ENCODE results near the gene UBE2J1.

The UBE2J1 gene

GRCh38 chr6:89372506-89372901, 20.0 kb upstream of the UBE2J1 start:
- no peak for TF ChIP-seq ZNF384 (IDR thresholded peaks at IDR 0.05)
- no peak for TF ChIP-seq FOXK2 (IDR thresholded peaks at IDR 0.05)
- no peak for TF ChIP-seq LEF1 (IDR thresholded peaks at IDR 0.05; ENCODE audit: borderline replicate concordance)
- TF ChIP-seq ELF4 (IDR thresholded peaks at IDR 0.05), result no peak
- no peak for TF ChIP-seq FOXA1 (IDR thresholded peaks at IDR 0.05)
- TF ChIP-seq FOXM1 (IDR thresholded peaks at IDR 0.05; ENCODE audit: borderline replicate concordance), result no peak
- TF ChIP-seq SP1 (IDR thresholded peaks at IDR 0.05), result no peak
- no peak for TF ChIP-seq BHLHE40 (IDR thresholded peaks at IDR 0.05; ENCODE audit: borderline replicate concordance)
- TF ChIP-seq HDGF (IDR thresholded peaks at IDR 0.05; ENCODE audit: borderline replicate concordance), result no peak
- TF ChIP-seq SUZ12 (IDR thresholded peaks at IDR 0.05), result no peak
- no peak for TF ChIP-seq L3MBTL2 (conservative IDR thresholded peaks at IDR 0.05)
- TF ChIP-seq NFRKB (IDR thresholded peaks at IDR 0.05), result no peak
- TF ChIP-seq TARDBP (IDR thresholded peaks at IDR 0.05), result no peak
- TF ChIP-seq ARNT (IDR thresholded peaks at IDR 0.05), result no peak
- TF ChIP-seq PKNOX1 (IDR thresholded peaks at IDR 0.05), result no peak
- no peak for TF ChIP-seq CTBP1 (IDR thresholded peaks at IDR 0.05; ENCODE audit: borderline replicate concordance)
- ChIA-PET POLR2A (interaction anchor here (0.7 to 1.5 kb wide), 2 partner anchors 41 to 57 kb away, joined by 3 read pairs; no protein-coding TSS in a partner anchor), CTCF (interaction anchor here (0.6 to 2.4 kb wide), 29 partner anchors 8 to 390 kb away, joined by 3 to 18 read pairs (median 4); partner anchors contain the start of genes ANKRD6, LYRM2 and UBE2J1)
- no peak for DNase-seq (ENCODE audit: extremely low spot score)

DNA sequence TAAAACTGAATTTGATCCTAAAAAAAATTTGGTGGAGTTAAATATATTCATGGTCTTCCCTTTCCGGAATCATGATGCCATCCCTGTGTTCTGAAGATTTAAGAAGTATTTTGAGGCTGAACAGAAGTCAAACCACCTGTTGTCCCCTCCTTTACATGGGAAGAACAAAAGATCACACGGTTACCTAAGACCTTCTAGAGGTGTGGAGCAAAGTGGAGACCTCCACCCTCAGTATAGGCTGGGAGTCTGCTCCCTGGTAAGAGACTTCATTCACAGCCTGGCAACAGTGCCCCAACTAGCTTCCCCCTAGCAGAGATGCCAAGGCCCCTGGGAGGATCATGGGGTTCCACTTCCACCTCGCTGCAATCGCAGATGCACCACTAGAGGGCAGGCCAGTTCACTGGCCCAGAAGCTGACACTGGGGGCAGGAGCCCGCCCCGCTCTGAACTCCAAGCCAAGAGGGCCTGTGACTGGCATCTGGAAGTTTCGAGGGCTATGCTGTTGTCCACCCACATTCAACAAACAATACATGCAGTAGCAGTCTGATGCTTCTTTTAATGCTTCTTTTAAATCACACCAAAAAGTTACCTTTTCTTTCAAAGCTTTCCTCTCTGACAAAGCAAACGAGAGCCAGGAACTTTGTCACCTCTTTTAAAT, 19.5 kb upstream of the UBE2J1 start:
- ChIA-PET POLR2A (interaction anchor here (0.7 to 1.5 kb wide), 2 partner anchors 41 to 58 kb away, joined by 3 read pairs; no protein-coding TSS in a partner anchor), CTCF (interaction anchor here (0.6 to 2.4 kb wide), 31 partner anchors 8 to 389 kb away, joined by 3 to 18 read pairs (median 4); partner anchors contain the start of genes ANKRD6, RRAGD and UBE2J1)
- TF ChIP-seq CTBP1 (IDR thresholded peaks at IDR 0.05; ENCODE audit: borderline replicate concordance), result no peak
- TF ChIP-seq FOXM1 (IDR thresholded peaks at IDR 0.05; ENCODE audit: borderline replicate concordance), result peak; percentile 79
- no peak for TF ChIP-seq NFRKB (IDR thresholded peaks at IDR 0.05)
- peak; percentile 78 for DNase-seq (ENCODE audit: extremely low spot score)

GRCh38 chr6:89368999-89369398, 16.5 kb upstream of the UBE2J1 start:
- ChIA-PET POLR2A (no interaction called here), CTCF (interaction anchor here (3.7 kb wide), 1 partner anchor 57 kb away, joined by 13 read pairs; no protein-coding TSS in a partner anchor)
- peak; percentile 46 for DNase-seq (ENCODE audit: extremely low spot score)
- TF ChIP-seq ZNF384 (IDR thresholded peaks at IDR 0.05) (no peak), FOXM1 (IDR thresholded peaks at IDR 0.05; ENCODE audit: borderline replicate concordance) (no peak), PKNOX1 (IDR thresholded peaks at IDR 0.05) (no peak), FOXK2 (IDR thresholded peaks at IDR 0.05) (no peak)

DNA sequence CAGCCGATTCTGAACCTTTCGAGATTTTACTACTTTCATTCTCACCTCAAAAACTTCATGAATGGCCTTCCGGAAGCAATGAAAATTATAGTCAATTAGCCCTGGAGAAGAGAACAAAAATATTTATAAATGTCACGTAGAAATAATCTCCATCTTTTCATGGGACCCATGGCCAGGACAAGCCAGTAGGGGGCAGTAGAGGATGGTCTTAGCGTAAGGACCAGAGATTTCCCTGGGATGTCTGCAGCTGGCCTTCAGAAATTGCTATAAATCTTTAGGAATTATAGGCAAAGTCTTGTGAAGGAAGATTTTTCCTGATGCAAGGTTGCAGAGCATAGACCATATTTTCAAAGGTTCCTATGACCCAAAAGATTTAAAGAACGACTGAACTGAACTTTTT, 15.6 kb upstream of the UBE2J1 start:
- CTCF ChIA-PET, result interaction anchor here (0.9 to 3.7 kb wide), 6 partner anchors 11 to 245 kb away, joined by 3 to 13 read pairs (median 6); no protein-coding TSS in a partner anchor
- POLR2A ChIA-PET, result no interaction called here
- DNase-seq (ENCODE audit: extremely low spot score), result peak; percentile 72
- TF ChIP-seq PKNOX1 (IDR thresholded peaks at IDR 0.05), result peak; percentile 64
- no peak for TF ChIP-seq SUZ12 (IDR thresholded peaks at IDR 0.05)
- TF ChIP-seq ARNT (IDR thresholded peaks at IDR 0.05), result no peak
- no peak for TF ChIP-seq L3MBTL2 (conservative IDR thresholded peaks at IDR 0.05)
- TF ChIP-seq TARDBP (IDR thresholded peaks at IDR 0.05), result no peak

DNA sequence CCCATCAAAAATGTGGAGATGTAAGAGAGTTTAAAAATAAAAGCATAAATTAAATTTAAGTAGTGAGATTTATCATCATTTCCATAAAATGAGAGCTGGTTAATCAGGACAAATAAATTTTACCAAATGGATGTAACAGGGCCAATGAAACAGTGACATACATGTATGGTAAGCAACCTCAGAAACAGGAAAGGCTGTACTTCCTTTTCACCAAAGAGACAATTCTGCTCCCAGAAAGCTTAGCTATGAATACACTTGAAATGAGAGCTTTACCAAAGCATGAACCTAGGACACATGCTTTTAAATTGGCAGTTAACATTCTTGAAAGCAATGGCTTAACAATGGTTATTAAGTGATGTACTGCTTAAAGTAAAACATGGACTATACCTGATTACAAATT, 12.1 kb upstream of the UBE2J1 start:
- DNase-seq (ENCODE audit: extremely low spot score), result no peak
- CTCF ChIA-PET, result interaction anchor here (0.7 to 1.8 kb wide), 2 partner anchors 53 to 107 kb away, joined by 3 to 5 read pairs; no protein-coding TSS in a partner anchor
- TF ChIP-seq ELF4 (IDR thresholded peaks at IDR 0.05) (no peak), FOXK2 (IDR thresholded peaks at IDR 0.05) (no peak), SP1 (IDR thresholded peaks at IDR 0.05) (no peak), CTBP1 (IDR thresholded peaks at IDR 0.05; ENCODE audit: borderline replicate concordance) (no peak), L3MBTL2 (conservative IDR thresholded peaks at IDR 0.05) (no peak), ARNT (IDR thresholded peaks at IDR 0.05) (no peak), HDGF (IDR thresholded peaks at IDR 0.05; ENCODE audit: borderline replicate concordance) (no peak), TARDBP (IDR thresholded peaks at IDR 0.05) (no peak), NFRKB (IDR thresholded peaks at IDR 0.05) (no peak), LEF1 (IDR thresholded peaks at IDR 0.05; ENCODE audit: borderline replicate concordance) (no peak), PKNOX1 (IDR thresholded peaks at IDR 0.05) (no peak), FOXA1 (IDR thresholded peaks at IDR 0.05) (no peak), ZNF384 (IDR thresholded peaks at IDR 0.05) (no peak), BHLHE40 (IDR thresholded peaks at IDR 0.05; ENCODE audit: borderline replicate concordance) (no peak)
- POLR2A ChIA-PET, result interaction anchor here (1.5 kb wide), 1 partner anchor 12 kb away, joined by 5 read pairs; the partner anchor contains the start of gene UBE2J1

DNA sequence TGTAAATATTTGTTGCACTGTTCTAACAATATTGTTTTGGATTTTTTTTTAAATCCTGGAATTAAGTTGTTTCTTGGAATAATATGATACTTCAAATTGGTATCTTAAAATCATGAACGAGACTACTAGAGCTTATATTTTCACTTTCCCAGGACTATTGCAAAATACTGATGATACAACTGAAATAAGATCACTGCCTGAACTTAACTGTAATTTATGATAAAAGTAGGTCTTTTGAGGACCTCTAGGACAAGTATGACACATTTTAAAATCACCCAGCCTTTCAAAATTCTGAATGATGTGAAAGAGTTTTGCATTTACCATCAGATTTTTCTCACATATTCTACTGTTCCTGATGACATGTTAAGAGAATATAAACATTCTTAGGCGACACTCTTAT, 8.6 kb upstream of the UBE2J1 start:
- POLR2A ChIA-PET, result no interaction called here
- no peak for DNase-seq (ENCODE audit: extremely low spot score)
- TF ChIP-seq ARNT (IDR thresholded peaks at IDR 0.05), result no peak
- no peak for TF ChIP-seq ELF4 (IDR thresholded peaks at IDR 0.05)
- no peak for TF ChIP-seq BHLHE40 (IDR thresholded peaks at IDR 0.05; ENCODE audit: borderline replicate concordance)
- no peak for TF ChIP-seq SUZ12 (IDR thresholded peaks at IDR 0.05)
- no peak for TF ChIP-seq FOXA1 (IDR thresholded peaks at IDR 0.05)
- TF ChIP-seq HDGF (IDR thresholded peaks at IDR 0.05; ENCODE audit: borderline replicate concordance), result no peak
- no peak for TF ChIP-seq L3MBTL2 (conservative IDR thresholded peaks at IDR 0.05)
- no peak for TF ChIP-seq ZNF384 (IDR thresholded peaks at IDR 0.05)
- CTCF ChIA-PET, result interaction anchor here (2.1 kb wide), 1 partner anchor 11 kb away, joined by 9 read pairs; no protein-coding TSS in a partner anchor

Measured in HEK293T (cell line).